GM21447 (cell line): Measurements from ENCODE around the gene HLA-F.

Experiments
- ATAC-seq: cut with Tn5 transposase; IDR thresholded peaks from one replicate; pipeline ENCODE4 v1.9.1; 2021; ENCODE audit not compliant: unreplicated experiment

Gene HLA-F

DNA sequence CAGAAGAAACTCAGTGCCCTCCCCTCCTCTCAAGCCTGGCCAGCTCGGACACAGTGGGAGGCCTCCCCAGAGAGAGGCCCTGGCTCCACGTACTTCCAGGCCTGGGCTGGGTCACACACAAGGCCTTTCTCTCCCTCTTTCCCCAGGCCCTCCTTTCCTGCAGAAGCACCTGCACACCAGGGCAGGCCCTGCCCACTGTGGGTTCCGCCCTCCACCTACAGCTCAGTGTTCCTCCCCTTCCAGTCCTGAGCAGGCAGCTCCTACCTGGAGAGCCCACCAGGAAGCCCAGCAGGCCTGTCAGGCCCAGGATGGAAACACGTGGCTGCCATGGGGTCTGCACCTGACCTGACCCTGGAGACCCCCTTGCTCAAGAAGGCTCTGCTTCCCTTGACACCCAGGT is 18.9 kb downstream of the HLA-F start:
- no peak for ATAC-seq

DNA sequence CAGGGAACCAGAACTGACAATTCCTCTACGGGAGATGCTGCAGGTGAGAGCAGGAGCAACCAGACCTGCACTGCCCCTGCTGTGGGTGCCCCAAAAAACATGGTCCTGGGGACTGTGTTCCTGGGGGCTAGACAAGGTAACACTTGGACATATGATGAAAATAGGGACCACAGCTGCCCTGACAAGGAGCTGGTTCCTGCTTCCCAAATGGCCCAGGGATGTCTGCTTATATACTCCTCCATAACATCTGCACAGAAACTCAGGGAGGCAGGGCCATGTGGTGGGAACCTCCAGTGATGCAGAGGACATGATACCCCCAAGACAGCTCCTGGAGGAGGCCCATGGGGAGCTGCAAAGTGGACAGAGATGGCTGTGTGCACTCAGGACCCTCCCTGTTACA is 19.8 kb downstream of the HLA-F start:
- ATAC-seq = no peak

DNA sequence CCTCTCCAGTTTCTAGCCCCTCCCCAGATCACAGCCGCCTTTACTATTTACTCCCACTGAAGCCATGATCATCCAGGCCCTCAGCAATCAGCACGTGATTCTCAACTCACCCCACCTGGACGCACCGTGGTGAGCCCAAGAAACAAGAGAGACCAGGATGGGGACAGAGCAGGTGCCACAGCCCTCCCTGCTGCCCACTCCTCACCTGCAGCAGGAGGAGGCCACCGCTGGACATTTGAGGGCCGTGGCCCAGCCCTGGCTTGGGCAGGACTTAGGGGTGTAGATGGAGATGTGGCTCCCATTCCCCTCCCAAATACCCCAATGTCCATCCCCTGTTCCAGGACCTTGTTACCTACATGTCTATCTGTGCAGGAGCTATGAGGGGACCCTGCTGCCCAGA is 20.3 kb downstream of the HLA-F start:
- no peak for ATAC-seq

- no peak for ATAC-seq
Observed at GRCh38 chr6:29744131-29744530, 20.9 kb downstream of the HLA-F start.

GRCh38 chr6:29744621-29745020 is 21.4 kb downstream of the HLA-F start:
- no peak for ATAC-seq

GRCh38 chr6:29745386-29745785 is 22.2 kb downstream of the HLA-F start:
- ATAC-seq = no peak

GRCh38 chr6:29745855-29746449 is 22.7 kb downstream of the HLA-F start:
- ATAC-seq = no peak

DNA sequence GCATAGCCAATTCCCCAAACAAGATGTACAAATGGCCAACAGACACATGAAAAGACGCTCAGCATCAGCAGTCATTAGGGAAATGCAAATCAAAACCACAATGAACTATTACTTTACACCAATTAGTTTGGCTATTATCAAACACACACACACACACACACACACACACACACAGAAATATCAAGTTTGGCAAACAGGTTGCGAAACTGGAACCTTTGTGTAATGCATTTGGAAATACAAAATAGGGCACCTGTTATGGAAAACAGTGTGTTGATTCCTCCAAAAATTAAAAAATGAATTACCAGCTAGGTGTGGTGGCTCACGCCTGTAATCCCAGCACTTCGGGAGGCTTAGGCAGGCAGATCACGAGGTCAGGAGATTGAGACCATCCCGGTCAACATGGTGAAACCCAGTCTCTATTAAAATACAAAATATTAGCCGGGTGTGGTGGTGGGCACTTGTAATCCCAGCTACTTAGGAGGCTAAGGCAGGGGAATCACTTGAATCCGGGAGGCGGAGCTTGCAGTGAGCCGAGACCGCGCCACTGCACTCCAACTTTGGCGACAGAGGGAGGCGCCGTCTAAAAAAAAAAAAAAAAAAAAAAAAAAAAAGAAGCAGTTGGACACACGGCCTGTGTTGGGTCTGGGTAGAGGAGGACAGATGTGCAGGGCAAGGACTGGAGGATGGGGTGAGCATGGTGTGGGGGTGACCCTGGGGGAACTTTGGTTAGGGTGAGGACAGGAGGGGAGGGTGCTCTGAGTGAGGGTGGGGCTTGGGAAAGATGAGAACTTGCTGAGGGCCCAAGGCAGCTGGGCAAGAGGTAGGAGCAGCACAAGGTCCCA is 23.8 kb downstream of the HLA-F start:
- no peak for ATAC-seq

DNA sequence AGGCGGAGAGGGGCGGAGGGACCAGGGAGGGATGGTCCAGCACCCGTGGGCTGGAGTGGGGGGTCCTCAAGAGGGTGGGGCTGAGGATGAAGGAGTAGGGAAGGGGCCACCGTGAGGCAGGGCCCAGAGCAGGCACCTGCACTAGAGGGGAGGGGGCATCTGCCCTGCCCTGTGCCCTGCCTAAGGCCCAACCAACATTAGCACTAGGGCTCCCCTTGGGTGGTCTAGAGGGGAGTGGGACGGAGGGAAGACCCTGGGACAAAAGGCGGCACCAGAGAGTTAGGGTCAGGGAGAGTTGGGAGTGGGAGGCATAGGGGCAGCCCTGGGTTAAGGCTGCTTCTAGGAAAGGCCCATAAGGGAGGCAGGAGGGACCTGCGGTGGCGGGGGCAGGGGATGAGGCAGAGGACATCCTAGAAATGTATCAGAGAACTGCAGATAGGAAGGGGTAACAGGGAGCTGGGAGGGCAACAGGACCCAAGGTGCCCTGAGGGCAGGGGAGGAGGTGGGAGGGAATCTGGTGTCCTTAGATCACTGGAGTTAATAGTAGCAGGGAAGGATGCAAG is 24.5 kb downstream of the HLA-F start:
- ATAC-seq = no peak

- ATAC-seq = peak; percentile 71
Observed at GRCh38 chr6:29748391-29749307, 25.4 kb downstream of the HLA-F start.

- no peak for ATAC-seq
Observed at GRCh38 chr6:29749308-29749662, 26.1 kb downstream of the HLA-F start.

DNA sequence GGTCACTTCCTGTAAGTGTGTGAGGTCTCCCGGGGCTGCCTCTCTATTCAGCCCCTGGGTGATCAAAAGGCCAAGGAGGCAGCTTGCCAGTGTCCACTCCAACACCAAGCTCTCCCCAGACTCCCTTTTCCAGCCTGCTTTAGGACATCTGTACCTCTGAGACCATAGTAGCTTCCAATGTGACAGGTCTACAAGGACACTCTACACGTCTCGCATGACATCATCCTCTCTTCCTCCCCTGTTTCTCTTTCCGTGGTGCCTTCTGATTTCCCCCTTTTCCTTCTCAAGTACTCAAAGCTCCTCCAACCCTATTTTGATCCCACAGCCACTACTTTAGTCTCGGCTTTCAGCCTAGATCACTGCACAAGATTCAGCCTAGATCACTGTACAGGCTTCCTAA is 26.4 kb downstream of the HLA-F start:
- no peak for ATAC-seq

DNA sequence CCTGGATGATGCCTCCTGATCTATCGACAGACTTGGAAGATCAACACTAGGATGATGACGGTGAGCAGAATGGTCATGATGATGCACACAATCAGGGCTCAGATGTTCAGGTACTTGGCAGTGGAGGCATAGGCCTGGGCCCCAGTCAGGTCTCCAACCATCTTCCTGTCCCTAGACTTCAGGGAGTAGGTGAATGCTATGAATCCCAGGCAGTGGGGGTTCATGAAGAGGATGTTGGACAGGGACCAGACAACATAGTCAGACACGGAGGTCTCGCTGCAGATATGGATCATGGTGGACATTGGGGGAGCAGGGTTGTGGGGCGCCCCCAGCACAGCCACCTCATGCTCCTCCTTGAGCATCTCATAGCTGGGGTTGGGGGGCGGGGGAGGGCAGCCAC is 27.5 kb downstream of the HLA-F start:
- no peak for ATAC-seq

DNA sequence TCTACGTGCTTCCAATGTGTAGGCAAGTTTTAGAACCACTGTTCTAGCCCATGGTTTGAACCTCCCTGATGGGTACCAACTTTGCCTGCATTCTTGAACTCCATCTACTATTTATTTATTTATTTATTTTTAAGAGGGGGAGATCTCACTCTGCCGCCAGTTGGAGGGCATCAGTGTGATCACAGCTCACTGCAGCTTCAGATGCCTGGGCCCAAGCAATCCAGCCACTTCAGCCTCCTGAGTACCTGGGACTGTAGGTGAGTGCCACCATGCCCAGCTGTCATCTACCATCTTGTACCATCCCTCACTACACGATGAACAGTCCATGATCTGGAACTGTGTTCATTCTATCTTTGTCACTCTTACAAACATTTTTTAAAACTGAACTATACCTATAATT is 28.2 kb downstream of the HLA-F start:
- ATAC-seq = no peak

DNA sequence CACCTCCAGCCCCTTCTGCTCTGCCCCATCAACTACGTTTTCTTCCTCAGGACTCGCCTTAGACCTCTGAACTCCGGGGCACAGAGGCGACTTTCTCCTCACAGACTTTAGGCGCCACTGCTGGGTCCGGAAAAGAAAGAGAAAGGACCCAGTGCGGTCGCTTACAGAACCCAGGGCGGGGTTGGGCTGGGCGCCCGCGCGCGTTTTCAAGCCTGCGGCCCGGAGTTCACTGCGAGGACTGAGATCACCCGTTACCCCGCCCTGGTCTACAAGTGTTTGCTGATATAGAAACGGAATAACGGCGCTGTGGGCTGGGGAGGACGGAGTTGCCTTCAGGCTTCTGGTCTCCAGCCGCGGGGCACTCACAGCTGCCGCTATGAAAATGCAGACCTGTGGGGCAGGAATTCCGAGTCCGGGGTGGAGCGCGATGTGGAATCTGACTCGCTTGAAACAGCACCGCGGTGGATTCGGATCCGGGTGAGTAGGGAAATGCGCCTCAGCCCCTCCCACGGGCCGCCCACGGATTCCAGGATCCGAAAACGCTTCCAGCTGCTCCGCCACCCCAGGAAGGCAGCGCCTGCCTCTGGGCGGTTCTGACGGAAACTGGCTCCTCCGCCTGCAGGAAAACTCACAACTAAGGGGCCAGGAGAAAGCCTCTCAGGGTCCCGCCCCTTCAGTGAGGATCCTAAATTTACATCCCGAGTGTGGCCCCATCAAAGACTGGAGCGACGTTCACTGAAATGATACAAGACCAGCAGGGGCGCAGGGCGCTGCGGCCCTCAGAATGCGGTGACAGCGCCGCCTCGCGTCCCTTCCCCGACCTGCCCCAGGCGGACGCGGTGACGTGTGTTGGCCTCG is 29.4 kb downstream of the HLA-F start:
- peak; percentile 57 for ATAC-seq

DNA sequence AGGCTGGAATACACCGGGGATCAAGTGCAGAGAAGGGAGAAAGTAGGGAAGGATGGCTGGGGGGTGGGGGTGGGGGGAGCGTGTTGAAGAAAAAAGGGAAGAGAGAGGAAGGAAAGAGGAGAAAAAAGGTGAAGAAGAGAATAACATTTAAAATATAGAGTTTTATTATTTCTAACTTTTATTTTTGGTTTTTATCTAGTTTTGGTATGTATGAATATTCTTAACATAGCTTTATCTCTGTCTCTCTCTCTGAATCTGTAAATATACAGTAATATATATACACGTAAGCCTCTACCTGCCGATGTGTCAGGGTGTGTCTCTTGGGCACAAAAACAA is 30.0 kb downstream of the HLA-F start:
- ATAC-seq = no peak

DNA sequence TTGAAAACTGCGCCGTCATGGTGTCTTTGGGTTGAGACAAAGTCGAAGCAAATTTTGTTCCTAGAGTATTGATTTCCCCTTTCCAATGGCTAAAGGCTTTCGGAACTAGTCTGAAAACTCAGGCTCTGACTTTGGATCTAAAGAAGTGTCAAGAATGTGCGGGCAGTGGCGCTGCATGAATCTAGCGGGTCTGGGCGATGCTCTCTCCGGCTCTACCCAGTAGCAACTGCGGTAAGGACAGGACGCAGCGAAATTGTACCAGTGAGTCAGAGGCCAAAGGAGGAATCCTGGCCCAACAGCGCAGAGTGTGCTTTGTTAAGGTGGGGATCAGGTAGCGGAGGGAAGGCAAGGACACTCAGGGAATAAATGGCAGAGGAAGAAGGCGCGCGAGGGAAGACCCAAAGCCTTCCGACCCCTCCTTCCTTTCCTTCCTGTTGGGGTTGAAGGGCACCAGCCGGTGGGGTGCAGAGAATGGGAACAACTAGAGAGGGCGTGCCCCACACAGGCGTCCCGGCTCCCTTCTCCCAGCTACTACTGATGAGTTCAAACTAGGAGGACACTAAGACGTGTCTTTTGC is 32.1 kb downstream of the HLA-F start:
- ATAC-seq = no peak

DNA sequence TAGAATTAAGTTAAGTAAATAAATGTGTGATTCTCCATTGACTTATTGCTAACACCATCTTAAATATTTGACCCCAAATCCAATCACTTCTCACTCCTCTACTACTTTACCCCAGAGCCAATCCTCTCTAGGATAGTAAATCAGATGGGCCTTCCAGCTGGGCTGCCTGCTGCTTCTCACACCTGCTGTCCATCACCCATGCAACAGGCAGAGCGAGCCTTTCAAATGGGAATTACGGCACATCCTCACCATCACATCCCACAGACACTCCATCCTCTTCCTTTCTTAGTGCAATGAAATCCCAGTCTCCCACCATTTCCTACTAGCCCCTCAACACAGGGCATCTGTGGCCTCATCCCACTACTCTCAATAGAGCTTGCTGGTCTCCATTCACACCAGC is 34.0 kb downstream of the HLA-F start:
- no peak for ATAC-seq

DNA sequence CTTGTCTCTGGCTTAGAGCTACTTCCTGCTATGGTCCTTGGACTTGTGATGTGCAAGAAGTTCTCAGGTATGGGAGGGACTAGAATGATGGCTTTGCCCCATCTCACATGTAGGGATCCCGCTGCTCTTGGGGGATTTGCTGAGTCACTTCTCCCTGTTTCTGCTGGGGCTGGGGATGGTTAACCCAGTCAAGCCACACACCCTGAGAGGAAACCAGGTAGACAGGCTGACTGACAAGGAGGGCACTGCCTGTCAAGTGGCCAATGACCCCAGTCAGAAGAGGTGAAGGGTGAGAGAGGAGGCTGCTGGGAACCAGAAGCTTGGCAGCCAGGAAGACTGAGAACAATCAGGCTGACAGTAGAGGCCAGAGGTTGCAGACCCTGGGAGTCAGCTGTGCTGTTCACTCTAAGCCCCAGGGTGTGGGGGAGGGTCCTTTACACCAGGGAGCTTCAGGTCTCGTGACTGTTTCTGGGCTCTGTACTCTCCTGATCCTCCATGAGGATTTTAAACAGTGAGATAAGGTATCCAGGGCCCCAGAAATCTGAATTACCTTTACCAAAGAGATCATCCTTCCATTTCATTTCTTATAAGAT is 34.6 kb downstream of the HLA-F start:
- no peak for ATAC-seq

DNA sequence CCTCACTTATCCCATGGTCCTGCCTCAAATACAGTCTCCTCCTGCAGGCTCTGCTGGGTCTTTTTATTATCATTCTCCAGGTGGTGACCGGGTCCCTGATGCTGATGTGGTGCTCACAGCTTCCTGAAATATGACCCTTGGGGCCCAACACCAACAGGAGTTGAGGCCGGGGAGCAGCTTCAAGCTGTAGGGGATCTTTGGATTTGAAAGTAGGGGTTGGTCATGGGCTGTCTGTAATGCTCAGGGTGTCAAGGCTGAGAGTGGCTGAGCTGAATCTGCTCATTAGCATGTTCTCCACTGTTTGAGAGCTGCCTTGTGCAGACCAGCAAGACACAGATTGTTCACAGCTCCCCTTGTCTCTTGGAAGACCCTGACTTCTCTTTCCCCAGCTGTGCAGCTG is 35.5 kb downstream of the HLA-F start:
- ATAC-seq = no peak
